Stomach (tissue), 9 donors: Measurements from ENCODE around the gene CTIF. TPM values are rescaled to one million over a fixed set of nuclear protein-coding genes. Genes with fewer than 3 reads are reported as not detected.

Source experiments
- DNase-seq, 2 donors: peaks; one replicate each; pipeline versions ENCODE4 v3.0.0 to v3.0.0-alpha.2; 2013 to 2019
- H3K27ac ChIP-seq, 5 donors: fragments of 200-600 bp in 4 of 5; sonication (generic) in 4 of 5; one replicate each; pipeline ENCODE4 v1.5.1; 2013 to 2019; ENCODE audit warnings: mild to moderate bottlenecking in 1 of 5, moderate library complexity in 1 of 5
- H3K27me3 ChIP-seq, 3 donors: fragments of 200-600 bp; sonication (generic); one replicate each; pipeline ENCODE4 v1.5.1; 2017 to 2019; ENCODE audit warnings: mixed run types in 1 of 3
- H3K36me3 ChIP-seq, 4 donors: fragments of 200-600 bp; sonication (generic); 1 replicate in 3 of 4; 2 replicates in 1 of 4; pipeline ENCODE4 v1.5.1; 2016 to 2019
- H3K4me1 ChIP-seq, 4 donors: fragments of 200-600 bp; sonication (generic); one replicate each; pipeline ENCODE4 v1.5.1; 2016 to 2019
- H3K4me3 ChIP-seq, 4 donors: fragments of 200-600 bp; sonication (generic) in 3 of 4; one replicate each; pipeline ENCODE4 v1.5.1; 2016 to 2019; ENCODE audit warnings: mild to moderate bottlenecking in 1 of 4
- H3K9me3 ChIP-seq, 4 donors: fragments of 200-600 bp; sonication (generic); one replicate each; pipeline ENCODE4 v1.5.1; 2016 to 2019
- EP300 ChIP-seq: sonication (generic); formaldehyde crosslinking; IDR thresholded peaks from one replicate; pipeline ENCODE4 v1.6.1; 2017; ENCODE audit warnings: antibody characterized with exemption
- POLR2A ChIP-seq, 4 donors: fragments of 450-650 bp; IDR thresholded peaks; one replicate each; pipeline ENCODE4 v1.6.1; 2016; ENCODE audit warnings: antibody characterized with exemption in 4 of 4, control low read depth in 2 of 4, mild to moderate bottlenecking in 1 of 4, moderate library complexity in 1 of 4
- POLR2AphosphoS5 ChIP-seq, 3 donors: sonication (generic); formaldehyde crosslinking; IDR thresholded peaks; one replicate each; pipeline ENCODE4 v1.6.1; 2016; ENCODE audit warnings: antibody characterized with exemption in 3 of 3
- WGBS, 5 donors: extraction: QIAGEN DNeasy Blood & Tissue Kit in 3 of 5; methylation state at CpG; one replicate each; pipeline versions ENCODE4 v1.1.5 to v1.1.7; 2013 to 2018; 5-methylcytosine and 5-hydroxymethylcytosine counted together
- intact Hi-C: fragments of 100-400 bp; cut with DNase I; formaldehyde crosslinking; loops from one replicate; pipeline ENCODE4 v1.15.1; 2023; ENCODE audit warnings: low total_unique reads
- polyA plus RNA-seq, 3 donors: library from polyadenylated mRNA; stranded (reverse); fragments of 200-250 nt; gene quantifications; one replicate each; pipeline ENCODE4 v1.2.3, GENCODE V29; 2013
- total RNA-seq, 5 donors: library from RNA; depleted of rRNA; stranded (reverse); fragments of >200 nt; gene quantifications; one replicate each; pipeline versions ENCODE4 v1.1.0 to v1.2.3, GENCODE V29; 2014 to 2016
- TF ChIP-seq, protein P1 (sequence below), 7 experiments: fragments of 450-650 bp in 4 of 7; fragments of 200-600 bp in 3 of 7; sonication (generic) in 3 of 7; IDR thresholded peaks; one replicate each; pipeline ENCODE4 v1.5.1; 2016 to 2019; ENCODE audit warnings: antibody characterized with exemption in 7 of 7, control low read depth in 2 of 7, mild to moderate bottlenecking in 1 of 7
- donor health status: healthy with polysubstance abuse.
- donor health status: Bipolar disorder and iron deficiency.
- donor health status: healthy.

Gene CTIF
- total and polyA plus RNA-seq, 8 donors, result 16.3 to 105 (median 30.3) TPM

- WGBS, 5 donors, result 77 to 91% (median 85%) methylated on average over 6 of the region's 6 CpGs
- intact Hi-C loops, result no loop called here
- DNase-seq, result no peak
Observed at GRCh38 chr18:48754993-48755473, 216.2 kb downstream of the CTIF start.

DNA sequence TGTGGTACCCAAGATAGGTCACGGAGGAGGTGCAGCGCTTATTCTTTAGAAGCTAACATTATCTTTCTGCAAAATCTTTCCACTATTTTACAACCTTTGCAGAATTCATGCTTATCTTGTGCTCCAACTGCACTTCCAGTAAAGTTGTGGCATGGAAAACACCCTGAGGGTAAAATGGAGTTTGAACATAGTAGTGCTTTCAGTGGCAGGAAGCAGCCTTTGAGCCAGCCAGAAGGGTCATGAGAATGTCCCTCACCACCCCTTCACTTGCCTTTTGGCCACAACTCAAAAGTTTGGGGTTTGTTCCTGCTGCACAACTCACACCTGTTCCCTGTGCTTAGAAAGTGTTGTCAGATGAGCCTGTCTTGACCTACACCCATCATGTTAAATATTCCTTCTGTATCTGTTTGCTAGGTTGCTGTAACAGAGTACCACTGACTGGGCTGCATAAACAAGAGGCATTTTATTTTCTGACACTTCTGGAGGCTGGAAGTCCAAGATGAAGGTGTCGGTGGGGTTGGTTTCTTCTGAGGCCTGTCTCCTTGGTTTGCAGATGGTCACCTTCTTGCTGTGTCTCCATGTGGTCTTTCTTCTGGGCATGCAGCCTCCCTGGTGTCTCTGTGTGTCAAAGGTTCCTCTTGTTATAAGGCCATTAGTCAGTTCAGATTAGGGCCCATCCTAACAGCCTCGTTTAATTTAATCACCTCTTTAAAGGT lies 217.8 kb downstream of the CTIF start:
- no peak overlapping the region for H3K27ac ChIP-seq
- TF ChIP-seq, protein P1, sequence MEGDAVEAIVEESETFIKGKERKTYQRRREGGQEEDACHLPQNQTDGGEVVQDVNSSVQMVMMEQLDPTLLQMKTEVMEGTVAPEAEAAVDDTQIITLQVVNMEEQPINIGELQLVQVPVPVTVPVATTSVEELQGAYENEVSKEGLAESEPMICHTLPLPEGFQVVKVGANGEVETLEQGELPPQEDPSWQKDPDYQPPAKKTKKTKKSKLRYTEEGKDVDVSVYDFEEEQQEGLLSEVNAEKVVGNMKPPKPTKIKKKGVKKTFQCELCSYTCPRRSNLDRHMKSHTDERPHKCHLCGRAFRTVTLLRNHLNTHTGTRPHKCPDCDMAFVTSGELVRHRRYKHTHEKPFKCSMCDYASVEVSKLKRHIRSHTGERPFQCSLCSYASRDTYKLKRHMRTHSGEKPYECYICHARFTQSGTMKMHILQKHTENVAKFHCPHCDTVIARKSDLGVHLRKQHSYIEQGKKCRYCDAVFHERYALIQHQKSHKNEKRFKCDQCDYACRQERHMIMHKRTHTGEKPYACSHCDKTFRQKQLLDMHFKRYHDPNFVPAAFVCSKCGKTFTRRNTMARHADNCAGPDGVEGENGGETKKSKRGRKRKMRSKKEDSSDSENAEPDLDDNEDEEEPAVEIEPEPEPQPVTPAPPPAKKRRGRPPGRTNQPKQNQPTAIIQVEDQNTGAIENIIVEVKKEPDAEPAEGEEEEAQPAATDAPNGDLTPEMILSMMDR (IDR thresholded peaks at IDR 0.05), result no peak
- TF ChIP-seq POLR2A (IDR thresholded peaks at IDR 0.05) (no peak), EP300 (no peak), POLR2AphosphoS5 (IDR thresholded peaks at IDR 0.05) (no peak)
- no peaks in the 10 kb centered on the region for H3K27me3 ChIP-seq
- H3K4me3 ChIP-seq, result no peak overlapping the region
- DNase-seq, result no peak
- H3K9me3 ChIP-seq, result no peaks in the 10 kb centered on the region
- intact Hi-C loops, result no loop called here
- 75 to 84% (median 81%) methylated on average over 4 of the region's 4 CpGs for WGBS, 5 donors
- no peaks in the 10 kb centered on the region for H3K4me1 ChIP-seq
- peaks cover 4 to 37% (median 29%) of the 10 kb centered on the region in 4 donors for H3K36me3 ChIP-seq

More at GRCh38 chr18:48754993-48755473, 216.2 kb downstream of the CTIF start:
- no peak for TF ChIP-seq POLR2A (IDR thresholded peaks at IDR 0.05)
- TF ChIP-seq EP300, result no peak
- TF ChIP-seq, protein P1 (IDR thresholded peaks at IDR 0.05), result no peak
- no peak for TF ChIP-seq POLR2AphosphoS5 (IDR thresholded peaks at IDR 0.05)
- Histone ChIP-seq H3K27me3 (no peaks in the 10 kb centered on the region), H3K36me3 (peaks cover 0 to 30% (median 22%) of the 10 kb centered on the region in 4 donors), H3K4me3 (no peak overlapping the region), H3K4me1 (peaks cover 0 to 2% (median 0%) of the 10 kb centered on the region in 4 donors), H3K27ac (no peak overlapping the region), H3K9me3 (no peaks in the 10 kb centered on the region)

DNA sequence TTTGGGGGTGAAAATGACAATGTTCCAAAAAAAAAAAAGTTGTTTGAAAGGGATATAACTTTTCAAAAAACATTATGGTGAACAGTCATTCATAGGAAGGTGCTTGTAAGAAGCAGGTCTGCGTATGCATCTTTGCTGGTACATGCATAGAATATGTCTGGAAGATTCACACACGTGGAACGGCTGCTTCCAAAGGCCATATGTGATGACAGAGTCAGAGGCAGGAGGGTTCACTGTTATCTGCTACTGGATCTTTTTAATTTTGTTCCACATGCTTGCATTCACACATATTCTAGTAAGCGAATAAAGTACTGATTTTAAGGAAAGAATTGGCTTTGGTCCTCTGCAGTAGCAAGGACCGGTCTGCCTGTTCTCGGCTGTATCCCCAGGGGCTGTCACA lies 218.5 kb downstream of the CTIF start:
- no peaks in the 10 kb centered on the region for H3K27me3 ChIP-seq
- H3K36me3 ChIP-seq, result peaks cover 7 to 44% (median 35%) of the 10 kb centered on the region in 4 donors
- no peak overlapping the region for H3K4me3 ChIP-seq
- WGBS, 5 donors, result 88 to 97% (median 94%) methylated on average over 6 of the region's 6 CpGs
- TF ChIP-seq, protein P1 (IDR thresholded peaks at IDR 0.05), result no peak
- TF ChIP-seq POLR2AphosphoS5 (IDR thresholded peaks at IDR 0.05), result no peak
- no peak for TF ChIP-seq EP300
- no peak for TF ChIP-seq POLR2A (IDR thresholded peaks at IDR 0.05)
- no peaks in the 10 kb centered on the region for H3K4me1 ChIP-seq
- intact Hi-C loops, result no loop called here
- H3K27ac ChIP-seq, result no peak overlapping the region
- DNase-seq, result no peak
- H3K9me3 ChIP-seq, result no peaks in the 10 kb centered on the region

- WGBS, 5 donors, result 94 to 99% (median 97%) methylated on average over 7 to 13 of the region's 13 CpGs
- intact Hi-C loops, result no loop called here
- TF ChIP-seq, protein P1 (IDR thresholded peaks at IDR 0.05), result no peak
- TF ChIP-seq POLR2AphosphoS5 (IDR thresholded peaks at IDR 0.05) (no peak), EP300 (no peak), POLR2A (IDR thresholded peaks at IDR 0.05) (no peak)
- Histone ChIP-seq H3K27me3 (no peaks in the 10 kb centered on the region), H3K9me3 (no peaks in the 10 kb centered on the region), H3K27ac (no peak overlapping the region), H3K36me3 (peaks cover 7 to 50% (median 41%) of the 10 kb centered on the region in 4 donors), H3K4me1 (peaks cover 0 to 2% (median 0%) of the 10 kb centered on the region in 4 donors), H3K4me3 (no peak overlapping the region)
- no peak for DNase-seq
Observed at GRCh38 chr18:48757906-48758305, 219.1 kb downstream of the CTIF start.
